Astrocyte (in vitro differentiated cells and primary cell): Measurements from ENCODE around the gene BTN3A1. TPM values are rescaled to one million over a fixed set of nuclear protein-coding genes. Genes with fewer than 3 reads are reported as not detected.

Experiments
- DNase-seq: peaks from one replicate; pipeline ENCODE4 v3.0.0-alpha.2; 2010; ENCODE audit warnings: low read depth
- FAIRE-seq: peaks from 2 replicates; lab custom pipeline; 2011; peaks lifted over from hg19 to GRCh38; lab: Jason Lieb, UNC
- H2AFZ ChIP-seq: 2 replicates; pipeline ENCODE4 v1.6.0; 2012; ENCODE audit warnings: low read depth, low read length, inconsistent platforms
- H3K27ac ChIP-seq: 2 replicates; pipeline ENCODE4 v1.5.1; 2011; ENCODE audit warnings: low read depth, low read length, inconsistent platforms
- H3K27me3 ChIP-seq: 2 replicates; pipeline ENCODE4 v1.6.0; 2011; ENCODE audit warnings: low read length, inconsistent platforms; ENCODE audit not compliant: insufficient read depth
- H3K36me3 ChIP-seq: 2 replicates; pipeline ENCODE4 v1.5.1; 2011; ENCODE audit warnings: low read length, inconsistent platforms; ENCODE audit not compliant: insufficient read depth
- H3K4me1 ChIP-seq: 2 replicates; pipeline ENCODE4 v1.5.1; 2011; ENCODE audit warnings: low read length, inconsistent platforms; ENCODE audit not compliant: insufficient read depth
- H3K4me2 ChIP-seq: 2 replicates; pipeline ENCODE4 v1.6.0; 2012; ENCODE audit warnings: low read length, inconsistent platforms
- H3K4me3 ChIP-seq: 2 replicates; pipeline ENCODE4 v1.5.1; 2011; ENCODE audit warnings: low read depth, mild to moderate bottlenecking, low read length, inconsistent platforms; ENCODE audit not compliant: insufficient read depth
- H3K79me2 ChIP-seq: 2 replicates; pipeline ENCODE4 v1.6.0; 2012; ENCODE audit warnings: mild to moderate bottlenecking, low read length, inconsistent platforms; ENCODE audit not compliant: insufficient read depth
- H3K9ac ChIP-seq: 2 replicates; pipeline ENCODE4 v1.6.0; 2012; ENCODE audit warnings: mild to moderate bottlenecking, low read length, inconsistent platforms
- H3K9me3 ChIP-seq: 2 replicates; pipeline ENCODE4 v1.5.1; 2012; ENCODE audit warnings: low read depth, mild to moderate bottlenecking, low read length, inconsistent platforms; ENCODE audit not compliant: insufficient read depth
- H4K20me1 ChIP-seq: 2 replicates; pipeline ENCODE4 v1.6.0; 2012; ENCODE audit warnings: low read length, inconsistent platforms; ENCODE audit not compliant: insufficient read depth
- H3K27ac Mint-ChIP-seq: one replicate; pipeline ENCODE4 v1.8.0; 2021; ENCODE audit warnings: mild to moderate bottlenecking, mixed read lengths; ENCODE audit not compliant: unreplicated experiment
- H3K27me3 Mint-ChIP-seq: one replicate; pipeline ENCODE4 v1.8.0; 2021; ENCODE audit warnings: low read depth, mixed read lengths; ENCODE audit not compliant: unreplicated experiment
- H3K36me3 Mint-ChIP-seq: one replicate; pipeline ENCODE4 v1.8.0; 2021; ENCODE audit warnings: low read depth, mixed read lengths; ENCODE audit not compliant: unreplicated experiment
- H3K4me1 Mint-ChIP-seq: one replicate; pipeline ENCODE4 v1.8.0; 2021; ENCODE audit warnings: low read depth, mixed read lengths; ENCODE audit not compliant: unreplicated experiment
- H3K4me3 Mint-ChIP-seq: one replicate; pipeline ENCODE4 v1.8.0; 2021; ENCODE audit warnings: mild to moderate bottlenecking, moderate library complexity, mixed read lengths; ENCODE audit not compliant: unreplicated experiment
- H3K9me3 Mint-ChIP-seq: one replicate; pipeline ENCODE4 v1.8.0; 2021; ENCODE audit warnings: mild to moderate bottlenecking, mixed read lengths; ENCODE audit not compliant: unreplicated experiment
- CTCF ChIP-seq: IDR thresholded peaks from 2 replicates; pipeline ENCODE4 v1.5.1; 2011; ENCODE audit warnings: low read depth, mild to moderate bottlenecking, inconsistent platforms, low read length, moderate library complexity; ENCODE audit not compliant: insufficient read depth
- EZH2 ChIP-seq: IDR thresholded peaks from 2 replicates; pipeline ENCODE4 v1.6.1; 2012; ENCODE audit warnings: mild to moderate bottlenecking, low read length, inconsistent platforms; ENCODE audit not compliant: insufficient read depth
- total RNA-seq: library from RNA; stranded (reverse); gene quantifications from 2 replicates; pipeline ENCODE4 v1.2.1, GENCODE V29; 2021

Gene BTN3A1
- total RNA-seq, 1 donor from 2014 or later: 22.2 TPM

- H3K27ac ChIP-seq: no peak overlapping the region
- no peak for DNase-seq
- H4K20me1 ChIP-seq: peaks cover 31% of the 10 kb centered on the region
- H3K9me3 Mint-ChIP-seq: no peaks in the 10 kb centered on the region
- no peak overlapping the region for H3K9ac ChIP-seq
- no peak overlapping the region for H3K4me3 Mint-ChIP-seq
- H3K27me3 Mint-ChIP-seq: no peaks in the 10 kb centered on the region
- FAIRE-seq: no peak
- no peaks in the 10 kb centered on the region for H3K9me3 ChIP-seq
- no peak overlapping the region for H3K4me3 ChIP-seq
- H3K27me3 ChIP-seq: no peaks in the 10 kb centered on the region
- H3K27ac Mint-ChIP-seq: no peak overlapping the region
- no peak for TF ChIP-seq EZH2
- no peak for TF ChIP-seq CTCF
- peaks cover 66% of the 10 kb centered on the region for H3K36me3 ChIP-seq
- peaks cover 39% of the 10 kb centered on the region for H3K79me2 ChIP-seq
- H3K4me1 Mint-ChIP-seq: peaks cover 9% of the 10 kb centered on the region
- peaks cover 7% of the 10 kb centered on the region for H3K4me1 ChIP-seq
- H2AFZ ChIP-seq: no peak overlapping the region
- H3K4me2 ChIP-seq: no peak overlapping the region
- peaks cover 53% of the 10 kb centered on the region for H3K36me3 Mint-ChIP-seq
Observed at GRCh38 chr6:26464014-26464413, 61.9 kb downstream of the BTN3A1 start.

GRCh38 chr6:26464416-26465131 is 62.5 kb downstream of the BTN3A1 start:
- Mint-ChIP-seq H3K9me3 (no peaks in the 10 kb centered on the region), H3K27ac (no peak overlapping the region), H3K4me1 (peaks cover 5% of the 10 kb centered on the region), H3K36me3 (peaks cover 54% of the 10 kb centered on the region), H3K27me3 (no peaks in the 10 kb centered on the region), H3K4me3 (no peak overlapping the region)
- FAIRE-seq (no peak), DNase-seq (no peak)
- Histone ChIP-seq H3K9ac (no peak overlapping the region), H3K4me2 (no peak overlapping the region), H3K4me3 (no peak overlapping the region), H3K27me3 (no peaks in the 10 kb centered on the region), H3K27ac (no peak overlapping the region), H3K79me2 (peaks cover 33% of the 10 kb centered on the region), H3K4me1 (peaks cover 4% of the 10 kb centered on the region), H3K36me3 (peaks cover 68% of the 10 kb centered on the region), H2AFZ (no peak overlapping the region), H3K9me3 (no peaks in the 10 kb centered on the region), H4K20me1 (peaks cover 25% of the 10 kb centered on the region)
- no peak for TF ChIP-seq EZH2
- no peak for TF ChIP-seq CTCF

Other genes with a start within 250 kb of the BTN3A1 start
- gene BTN3A2, start 37.1 kb upstream of the BTN3A1 start, total RNA-seq: 31.7 and 34.1 TPM in 2 replicates
- 19.9 and 25.1 TPM in 2 replicates for gene BTN2A2, start 19.2 kb upstream of the BTN3A1 start, total RNA-seq
- gene BTN3A3, start 38.2 kb downstream of the BTN3A1 start, total RNA-seq: 4.7 and 6.2 TPM in 2 replicates
- gene BTN2A1, start 55.7 kb downstream of the BTN3A1 start, total RNA-seq: 50.4 and 51.5 TPM in 2 replicates
- not detected in 2 replicates for gene BTN1A1, start 98.0 kb downstream of the BTN3A1 start, total RNA-seq
- gene HMGN4, start 136.1 kb downstream of the BTN3A1 start, total RNA-seq: 46.2 and 49.4 TPM in 2 replicates
- gene ABT1, start 194.7 kb downstream of the BTN3A1 start, total RNA-seq: 17.1 and 17.3 TPM in 2 replicates